ENCODE measurements around the gene FAM200C. TPM values are rescaled to one million over a fixed set of nuclear protein-coding genes. Genes with fewer than 3 reads are reported as not detected.
"Not testable (repeated sequence)": the region's sequence is repeated elsewhere in the genome, so short reads cannot be mapped to it uniquely, and the experiment has no call there.

FAM200C gene
- total RNA-seq, result under 1 TPM; 0.48 to 0.68 TPM

GRCh38 chr5:160399402-160400353, at the start of gene FAM200C:
Gene FAM200C (minus strand): TSS chr5:160400054. CDS start chr5:160395490, 4,564 bp downstream.
- H3K9me3 Mint-ChIP-seq, result no peaks in the 10 kb centered on the region
- H3K4me3 Mint-ChIP-seq, result peak within 1 kb of the TSS; percentile 85
- H3K27ac Mint-ChIP-seq, result peak within 1 kb of the TSS; percentile 59
- H3K36me3 Mint-ChIP-seq, result peaks cover 14% of the 10 kb centered on the region
- H3K27me3 Mint-ChIP-seq, result no peaks in the 10 kb centered on the region
- peaks cover 10% of the 10 kb centered on the region for H3K4me1 Mint-ChIP-seq
- peak; percentile 77 for DNase-seq

- no peak for DNase-seq
- H3K27me3 Mint-ChIP-seq, result peaks cover 10% of the 10 kb centered on the region
- H3K4me3 Mint-ChIP-seq, result no peak overlapping the region
- peaks cover 21% of the 10 kb centered on the region for H3K4me1 Mint-ChIP-seq
- peaks cover 12% of the 10 kb centered on the region for H3K9me3 Mint-ChIP-seq
- H3K27ac Mint-ChIP-seq, result no peak overlapping the region
- peaks cover 14% of the 10 kb centered on the region for H3K36me3 Mint-ChIP-seq
Observed at GRCh38 chr5:160449458-160449857, 49.6 kb upstream of the FAM200C start.

GRCh38 chr5:160448886-160449285, 49.0 kb upstream of the FAM200C start:
- Mint-ChIP-seq H3K27ac (no peak overlapping the region), H3K9me3 (peaks cover 14% of the 10 kb centered on the region), H3K4me3 (no peak overlapping the region), H3K36me3 (peaks cover 16% of the 10 kb centered on the region), H3K4me1 (peaks cover 25% of the 10 kb centered on the region), H3K27me3 (peaks cover 6% of the 10 kb centered on the region)
- no peak for DNase-seq

GRCh38 chr5:160445751-160446150, 45.9 kb upstream of the FAM200C start:
- Mint-ChIP-seq H3K9me3 (peaks cover 15% of the 10 kb centered on the region), H3K4me1 (peaks cover 44% of the 10 kb centered on the region), H3K4me3 (no peak overlapping the region), H3K27ac (no peak overlapping the region), H3K27me3 (no peaks in the 10 kb centered on the region), H3K36me3 (peaks cover 18% of the 10 kb centered on the region)
- DNase-seq, result no peak

GRCh38 chr5:160445132-160445531, 45.3 kb upstream of the FAM200C start:
- peaks cover 44% of the 10 kb centered on the region for H3K4me1 Mint-ChIP-seq
- no peak overlapping the region for H3K27ac Mint-ChIP-seq

GRCh38 chr5:160444407-160444806, 44.6 kb upstream of the FAM200C start:
- no peaks in the 10 kb centered on the region for H3K27me3 Mint-ChIP-seq
- no peak overlapping the region for H3K4me3 Mint-ChIP-seq
- H3K27ac Mint-ChIP-seq, result no peak overlapping the region
- peaks cover 10% of the 10 kb centered on the region for H3K9me3 Mint-ChIP-seq
- DNase-seq, result no peak
- peaks cover 47% of the 10 kb centered on the region for H3K4me1 Mint-ChIP-seq
- H3K36me3 Mint-ChIP-seq, result peaks cover 15% of the 10 kb centered on the region

More at GRCh38 chr5:160445132-160445531, 45.3 kb upstream of the FAM200C start:
- no peaks in the 10 kb centered on the region for H3K27me3 Mint-ChIP-seq
- H3K36me3 Mint-ChIP-seq, result peaks cover 18% of the 10 kb centered on the region
- DNase-seq, result no peak
- H3K4me3 Mint-ChIP-seq, result no peak overlapping the region
- peaks cover 15% of the 10 kb centered on the region for H3K9me3 Mint-ChIP-seq

GRCh38 chr5:160442824-160443431, 43.1 kb upstream of the FAM200C start:
- no peak overlapping the region for H3K4me3 Mint-ChIP-seq
- no peaks in the 10 kb centered on the region for H3K27me3 Mint-ChIP-seq
- peaks cover 11% of the 10 kb centered on the region for H3K36me3 Mint-ChIP-seq
- DNase-seq, result no peak
- H3K4me1 Mint-ChIP-seq, result peaks cover 56% of the 10 kb centered on the region
- H3K27ac Mint-ChIP-seq, result no peak overlapping the region
- H3K9me3 Mint-ChIP-seq, result peaks cover 7% of the 10 kb centered on the region

- DNase-seq, result no peak
- Mint-ChIP-seq H3K4me1 (peaks cover 66% of the 10 kb centered on the region), H3K27ac (peak overlapping the region; percentile 69), H3K36me3 (peaks cover 7% of the 10 kb centered on the region), H3K9me3 (peaks cover 3% of the 10 kb centered on the region), H3K4me3 (no peak overlapping the region), H3K27me3 (no peaks in the 10 kb centered on the region)
Observed at GRCh38 chr5:160441311-160441781, 41.5 kb upstream of the FAM200C start.

GRCh38 chr5:160439205-160439600, 39.3 kb upstream of the FAM200C start:
- H3K4me1 Mint-ChIP-seq, result peaks cover 54% of the 10 kb centered on the region
- peaks cover 8% of the 10 kb centered on the region for H3K27me3 Mint-ChIP-seq
- peak; percentile 85 for DNase-seq
- H3K4me3 Mint-ChIP-seq, result peak overlapping the region; percentile 82
- peak overlapping the region; percentile 99 for H3K27ac Mint-ChIP-seq
- peaks cover 7% of the 10 kb centered on the region for H3K36me3 Mint-ChIP-seq
- peaks cover 3% of the 10 kb centered on the region for H3K9me3 Mint-ChIP-seq

GRCh38 chr5:160438316-160439204, 38.7 kb upstream of the FAM200C start:
- Mint-ChIP-seq H3K4me3 (peak overlapping the region; percentile 82), H3K27me3 (peaks cover 10% of the 10 kb centered on the region), H3K4me1 (peaks cover 49% of the 10 kb centered on the region)

GRCh38 chr5:160437271-160437670, 37.4 kb upstream of the FAM200C start:
- H3K36me3 Mint-ChIP-seq, result peaks cover 3% of the 10 kb centered on the region
- H3K4me1 Mint-ChIP-seq, result peaks cover 38% of the 10 kb centered on the region
- no peak overlapping the region for H3K4me3 Mint-ChIP-seq
- no peak overlapping the region for H3K27ac Mint-ChIP-seq
- H3K9me3 Mint-ChIP-seq, result no peaks in the 10 kb centered on the region
- no peak for DNase-seq
- peaks cover 10% of the 10 kb centered on the region for H3K27me3 Mint-ChIP-seq

More at GRCh38 chr5:160438316-160439204, 38.7 kb upstream of the FAM200C start:
- H3K9me3 Mint-ChIP-seq, result no peaks in the 10 kb centered on the region
- peaks cover 5% of the 10 kb centered on the region for H3K36me3 Mint-ChIP-seq
- peak overlapping the region; percentile 99 for H3K27ac Mint-ChIP-seq
- DNase-seq, result peak; percentile 53

GRCh38 chr5:160436661-160437060, 36.8 kb upstream of the FAM200C start:
- Mint-ChIP-seq H3K27ac (peak overlapping the region; percentile 50), H3K4me1 (peaks cover 36% of the 10 kb centered on the region), H3K4me3 (peak overlapping the region; percentile 41)
- DNase-seq, result peak; percentile 22
- not testable (repeated sequence) for H3K27me3 Mint-ChIP-seq, H3K9me3 Mint-ChIP-seq, H3K36me3 Mint-ChIP-seq

- Mint-ChIP-seq H3K27me3 (peaks cover 10% of the 10 kb centered on the region), H3K27ac (no peak overlapping the region), H3K36me3 (no peaks in the 10 kb centered on the region), H3K4me3 (no peak overlapping the region), H3K9me3 (no peaks in the 10 kb centered on the region), H3K4me1 (peaks cover 29% of the 10 kb centered on the region)
- no peak for DNase-seq
Observed at GRCh38 chr5:160436017-160436416, 36.2 kb upstream of the FAM200C start.

GRCh38 chr5:160435532-160435931, 35.7 kb upstream of the FAM200C start:
- Mint-ChIP-seq H3K27me3 (peaks cover 10% of the 10 kb centered on the region), H3K9me3 (no peaks in the 10 kb centered on the region), H3K36me3 (no peaks in the 10 kb centered on the region), H3K4me3 (no peak overlapping the region), H3K4me1 (peaks cover 26% of the 10 kb centered on the region), H3K27ac (no peak overlapping the region)
- DNase-seq, result no peak

All from activated naive CD8-positive, alpha-beta T cell treated with anti-CD3 and anti-CD28 coated beads for 36 hours (primary cell).